Measurements from ENCODE around the gene ANXA7.

- TF ChIP-seq POLR2A (IDR thresholded peaks at IDR 0.05; ENCODE audit: low read length) (no peak), GATA1 (IDR thresholded peaks at IDR 0.05; ENCODE audit: low read depth, low read length) (no peak)
Observed at GRCh38 chr10:73424478-73424877, 10.6 kb upstream of the ANXA7 start.

Measured in erythroblast (primary cell).